HPDE6-E6E7 (cell line): Measurements from ENCODE around the gene CYP2B6.
"Not testable (repeated sequence)": the region's sequence is repeated elsewhere in the genome, so short reads cannot be mapped to it uniquely, and the experiment has no call there.

Source experiments
- DNase-seq: peaks from one replicate; pipeline ENCODE4 v3.0.0; 2011; ENCODE audit warnings: missing footprints; ENCODE audit errors: extremely low spot score

Gene CYP2B6

GRCh38 chr19:41030651-41031050, 39.6 kb downstream of the CYP2B6 start:
- DNase-seq: no peak

- no peak for DNase-seq
Measured at GRCh38 chr19:41031916-41032315, 40.8 kb downstream of the CYP2B6 start.

GRCh38 chr19:41033324-41033723, 42.2 kb downstream of the CYP2B6 start:
- DNase-seq: not testable (repeated sequence)

GRCh38 chr19:41039806-41040205, 48.7 kb downstream of the CYP2B6 start:
- no peak for DNase-seq

- not testable (repeated sequence) for DNase-seq
Measured at GRCh38 chr19:41045095-41045494, 54.0 kb downstream of the CYP2B6 start.

- DNase-seq: no peak
Measured at GRCh38 chr19:41050426-41050825, 59.3 kb downstream of the CYP2B6 start.

GRCh38 chr19:41052162-41052561, 61.1 kb downstream of the CYP2B6 start:
- not testable (repeated sequence) for DNase-seq

- not testable (repeated sequence) for DNase-seq
Measured at GRCh38 chr19:41053331-41053730, 62.2 kb downstream of the CYP2B6 start.

GRCh38 chr19:41064974-41065569, 74.0 kb downstream of the CYP2B6 start:
- no peak for DNase-seq
